A549 (cell line): ENCODE results near the gene ZNF138. TPM values are rescaled to one million over a fixed set of nuclear protein-coding genes. Genes with fewer than 3 reads are reported as not detected.

ENCODE experiments used
- ATAC-seq, 2 experiments: fragments of 200-7000 bp in 1 of 2; fragments of >200 bp in 1 of 2; cut with Nextera tagmentation in 1 of 2; cut with Tn5 transposase in 1 of 2; 3 replicates each; pipeline versions ENCODE4 v1.8.0 to v1.9.1; 2018 to 2020; ENCODE audit warnings: mild to moderate bottlenecking in 1 of 2, moderate library complexity in 1 of 2
- CTCF ChIA-PET: fragments of 300-600 bp; sonication (Branson Sonifier 250); formaldehyde crosslinking; extraction: SDS; loops from one replicate; lab custom pipeline; 2021; ENCODE audit warnings: antibody characterized with exemption, inconsistent platforms; lab: Yijun Ruan, JAX
- POLR2A ChIA-PET: fragments of 350-600 bp; formaldehyde crosslinking; extraction: SDS; loops from one replicate; lab custom pipeline; 2021; ENCODE audit warnings: antibody characterized with exemption, inconsistent platforms; lab: Yijun Ruan, JAX
- DNase-seq, 2 experiments: peaks; one replicate each; pipeline versions ENCODE4 v3.0.0 to v3.0.0-alpha.2; 2011 to 2016; ENCODE audit warnings: low read depth in 1 of 2, low spot score in 1 of 2
- FAIRE-seq: peaks from 2 replicates; lab custom pipeline; 2011; peaks lifted over from hg19 to GRCh38; lab: Jason Lieb, UNC
- H3K27ac ChIP-seq, 2 experiments: fragments of >200 bp; sonication (Bioruptor Twin); formaldehyde crosslinking; 3 replicates each; pipeline ENCODE4 v1.5.1; 2016 to 2017
- H3K4me1 ChIP-seq: fragments of >200 bp; sonication (Bioruptor Twin); formaldehyde crosslinking; 3 replicates; pipeline ENCODE4 v1.6.1; 2016
- H3K4me2 ChIP-seq: fragments of >200 bp; sonication (Bioruptor Twin); formaldehyde crosslinking; 3 replicates; pipeline ENCODE4 v1.6.1; 2016
- H3K4me3 ChIP-seq: fragments of >200 bp; sonication (Bioruptor Twin); formaldehyde crosslinking; 3 replicates; pipeline ENCODE4 v1.5.1; 2016
- H3K9me3 ChIP-seq: fragments of >200 bp; sonication (Bioruptor Twin); formaldehyde crosslinking; 3 replicates; pipeline ENCODE4 v1.6.1; 2016
- CBX8 ChIP-seq: fragments of 200-600 bp; sonication (generic); IDR thresholded peaks from 2 replicates; pipeline ENCODE4 v1.6.1; 2016
- CEBPB ChIP-seq, 2 experiments: fragments of >200 bp in 1 of 2; sonication (Bioruptor Twin) in 1 of 2; formaldehyde crosslinking in 1 of 2; IDR thresholded peaks; 2 replicates each; pipeline ENCODE4 v1.6.1; 2012 to 2016
- EHF ChIP-seq: fragments of 250-450 bp; sonication (Bioruptor Pico); IDR thresholded peaks from 2 replicates; pipeline ENCODE4 v1.5.0; 2020; ENCODE audit warnings: mild to moderate bottlenecking
- EHMT2 ChIP-seq: fragments of 200-600 bp; sonication (generic); IDR thresholded peaks from 2 replicates; pipeline ENCODE4 v1.6.1; 2016; ENCODE audit warnings: antibody characterized with exemption, low read depth, mild to moderate bottlenecking, moderate library complexity
- HDAC2 ChIP-seq: fragments of 200-600 bp; sonication (generic); IDR thresholded peaks from 2 replicates; pipeline ENCODE4 v1.6.1; 2016
- HOXA7 ChIP-seq: fragments of 250-450 bp; sonication (Bioruptor Pico); IDR thresholded peaks from 2 replicates; pipeline ENCODE4 v1.5.0; 2020; ENCODE audit warnings: mild to moderate bottlenecking, moderate library complexity
- JUNB ChIP-seq: fragments of >200 bp; sonication (Bioruptor Twin); formaldehyde crosslinking; IDR thresholded peaks from 2 replicates; pipeline ENCODE4 v1.6.1; 2016
- KDM1A ChIP-seq: fragments of 200-600 bp; sonication (generic); IDR thresholded peaks from 2 replicates; pipeline ENCODE4 v1.6.1; 2016; ENCODE audit warnings: low read depth, mild to moderate bottlenecking
- KDM5A ChIP-seq: fragments of 200-600 bp; sonication (generic); IDR thresholded peaks from 2 replicates; pipeline ENCODE4 v1.6.1; 2016; ENCODE audit warnings: antibody characterized with exemption, mild to moderate bottlenecking
- RARB ChIP-seq: fragments of 250-450 bp; sonication (Bioruptor Pico); IDR thresholded peaks from 2 replicates; pipeline ENCODE4 v1.8.0; 2021; ENCODE audit warnings: mild to moderate bottlenecking, moderate library complexity
- SREBF2 ChIP-seq: fragments of 450-650 bp; IDR thresholded peaks from 2 replicates; pipeline ENCODE4 v1.6.1; 2014; ENCODE audit warnings: mild to moderate bottlenecking, moderate library complexity
- TP53 ChIP-seq: fragments of 250-450 bp; sonication (Bioruptor Pico); IDR thresholded peaks from 2 replicates; pipeline ENCODE4 v1.5.0; 2021; ENCODE audit warnings: mild to moderate bottlenecking, moderate library complexity
- ZFP36 ChIP-seq: fragments of 450-650 bp; IDR thresholded peaks from 2 replicates; pipeline ENCODE4 v1.6.1; 2014; ENCODE audit warnings: borderline replicate concordance; ENCODE audit not compliant: partially characterized antibody
- WGBS: methylation state at CpG from one replicate; pipeline ENCODE4 v1.1.6; 2017; ENCODE audit errors: missing lambda C conversion rate; 5-methylcytosine and 5-hydroxymethylcytosine counted together
- polyA plus RNA-seq, 4 experiments: library from polyadenylated mRNA; depleted of rRNA in 3 of 4; stranded (reverse); fragments of >200 nt; fragmentation: RNase III in 1 of 4; extraction: RNeasy Plus Mini Kit Qiagen cat#74134 plus additional on column Dnase treatment in 1 of 4; gene quantifications; 2 replicates in 3 of 4; 3 replicates in 1 of 4; pipeline ENCODE4 v1.2.3, GENCODE V29; 2011 to 2017
- TF ChIP-seq, protein P1 (sequence below): fragments of 250-450 bp; sonication (Bioruptor Pico); IDR thresholded peaks from 2 replicates; pipeline ENCODE4 v1.5.0; 2021; ENCODE audit warnings: mild to moderate bottlenecking, moderate library complexity, borderline replicate concordance
- TF ChIP-seq, protein P2 (sequence below): fragments of >200 bp; sonication (Bioruptor Twin); formaldehyde crosslinking; IDR thresholded peaks from 2 replicates; pipeline ENCODE4 v1.6.1; 2016
- TF ChIP-seq, protein P3 (sequence below): fragments of 200-600 bp; sonication (generic); IDR thresholded peaks from 2 replicates; pipeline ENCODE4 v1.6.1; 2016; ENCODE audit warnings: antibody characterized with exemption, mild to moderate bottlenecking, moderate library complexity
- TF ChIP-seq, protein P4 (sequence below): fragments of 250-450 bp; sonication (Bioruptor Pico); IDR thresholded peaks from 2 replicates; pipeline ENCODE4 v1.5.0; 2020; ENCODE audit warnings: low read depth, mild to moderate bottlenecking, moderate library complexity
- TF ChIP-seq, protein P5 (sequence below): fragments of >200 bp; sonication (Bioruptor Twin); formaldehyde crosslinking; IDR thresholded peaks from 3 replicates; pipeline ENCODE4 v1.6.1; 2016

ZNF138 gene
- polyA plus RNA-seq, 2 of the 4 experiments (the other 2 are of a cell fraction) = 3.9 to 6.3 TPM

DNA sequence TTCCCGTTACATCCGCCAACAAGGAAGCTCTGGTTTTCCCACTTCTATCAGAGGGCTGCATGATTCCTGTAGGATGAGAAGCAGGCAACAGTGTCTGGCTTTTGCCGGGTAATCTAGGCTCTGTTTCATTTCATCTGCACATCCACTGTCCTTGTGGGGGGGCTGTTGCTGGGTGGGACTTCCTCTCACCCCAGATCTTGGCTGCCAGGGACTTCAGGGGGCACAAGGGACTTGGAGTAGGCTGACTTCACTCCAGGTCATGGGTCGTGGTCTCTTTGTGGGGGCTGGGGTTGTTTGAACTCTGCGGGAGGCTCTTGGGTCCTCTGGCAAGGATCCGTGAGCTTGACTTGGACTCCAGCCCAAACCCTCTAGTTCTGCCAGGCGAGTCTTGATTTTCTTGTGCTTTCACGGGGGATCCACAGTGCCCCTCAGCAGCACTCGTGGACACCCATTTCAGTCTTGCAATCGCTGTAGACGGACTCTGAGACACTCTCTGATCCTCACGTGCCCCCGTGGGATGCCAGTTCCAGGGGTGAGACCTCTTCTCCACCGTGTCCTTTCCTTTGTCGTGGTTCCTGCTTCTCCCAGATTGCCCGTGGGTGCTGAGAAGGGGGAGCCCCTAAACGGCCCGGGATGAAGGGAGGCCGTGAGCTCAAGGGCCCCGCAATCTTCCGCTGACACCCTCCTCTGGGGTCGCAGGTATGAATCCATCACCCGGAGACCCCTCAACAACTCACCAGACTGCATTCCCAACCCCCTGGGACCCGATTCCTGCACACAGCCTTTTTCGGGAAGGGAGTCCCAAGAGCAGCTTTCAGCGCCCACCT, 87.4 kb downstream of the ZNF138 start:
- no peak overlapping the region for H3K4me3 ChIP-seq
- peaks cover 44% of the 10 kb centered on the region; the same call in 2 of the 3 replicates for H3K9me3 ChIP-seq
- ChIA-PET POLR2A (no interaction called here), CTCF (no interaction called here)
- WGBS = 50% methylated on average over 21 of the region's 26 CpGs
- ATAC-seq = no peak
- H3K27ac ChIP-seq = no peak overlapping the region
- H3K4me2 ChIP-seq = no peak overlapping the region
- H3K4me1 ChIP-seq = no peaks in the 10 kb centered on the region
- TF ChIP-seq KDM1A = no peak
- no peak for TF ChIP-seq EHMT2
- no peak for TF ChIP-seq TP53 (CRISPR knock-in tag)
- TF ChIP-seq CEBPB (IDR thresholded peaks at IDR 0.05) = no peak
- no peak for TF ChIP-seq HDAC2
- TF ChIP-seq RARB (CRISPR knock-in tag) = no peak
- TF ChIP-seq, protein P1, sequence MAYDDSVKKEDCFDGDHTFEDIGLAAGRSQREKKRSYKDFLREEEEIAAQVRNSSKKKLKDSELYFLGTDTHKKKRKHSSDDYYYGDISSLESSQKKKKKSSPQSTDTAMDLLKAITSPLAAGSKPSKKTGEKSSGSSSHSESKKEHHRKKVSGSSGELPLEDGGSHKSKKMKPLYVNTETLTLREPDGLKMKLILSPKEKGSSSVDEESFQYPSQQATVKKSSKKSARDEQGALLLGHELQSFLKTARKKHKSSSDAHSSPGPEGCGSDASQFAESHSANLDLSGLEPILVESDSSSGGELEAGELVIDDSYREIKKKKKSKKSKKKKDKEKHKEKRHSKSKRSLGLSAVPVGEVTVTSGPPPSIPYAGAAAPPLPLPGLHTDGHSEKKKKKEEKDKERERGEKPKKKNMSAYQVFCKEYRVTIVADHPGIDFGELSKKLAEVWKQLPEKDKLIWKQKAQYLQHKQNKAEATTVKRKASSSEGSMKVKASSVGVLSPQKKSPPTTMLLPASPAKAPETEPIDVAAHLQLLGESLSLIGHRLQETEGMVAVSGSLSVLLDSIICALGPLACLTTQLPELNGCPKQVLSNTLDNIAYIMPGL (CRISPR knock-in tag) = no peak
- TF ChIP-seq, protein P2, sequence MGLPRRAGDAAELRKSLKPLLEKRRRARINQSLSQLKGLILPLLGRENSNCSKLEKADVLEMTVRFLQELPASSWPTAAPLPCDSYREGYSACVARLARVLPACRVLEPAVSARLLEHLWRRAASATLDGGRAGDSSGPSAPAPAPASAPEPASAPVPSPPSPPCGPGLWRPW = no peak
- TF ChIP-seq SREBF2 = no peak
- TF ChIP-seq ZFP36 = no peak
- TF ChIP-seq, protein P3, sequence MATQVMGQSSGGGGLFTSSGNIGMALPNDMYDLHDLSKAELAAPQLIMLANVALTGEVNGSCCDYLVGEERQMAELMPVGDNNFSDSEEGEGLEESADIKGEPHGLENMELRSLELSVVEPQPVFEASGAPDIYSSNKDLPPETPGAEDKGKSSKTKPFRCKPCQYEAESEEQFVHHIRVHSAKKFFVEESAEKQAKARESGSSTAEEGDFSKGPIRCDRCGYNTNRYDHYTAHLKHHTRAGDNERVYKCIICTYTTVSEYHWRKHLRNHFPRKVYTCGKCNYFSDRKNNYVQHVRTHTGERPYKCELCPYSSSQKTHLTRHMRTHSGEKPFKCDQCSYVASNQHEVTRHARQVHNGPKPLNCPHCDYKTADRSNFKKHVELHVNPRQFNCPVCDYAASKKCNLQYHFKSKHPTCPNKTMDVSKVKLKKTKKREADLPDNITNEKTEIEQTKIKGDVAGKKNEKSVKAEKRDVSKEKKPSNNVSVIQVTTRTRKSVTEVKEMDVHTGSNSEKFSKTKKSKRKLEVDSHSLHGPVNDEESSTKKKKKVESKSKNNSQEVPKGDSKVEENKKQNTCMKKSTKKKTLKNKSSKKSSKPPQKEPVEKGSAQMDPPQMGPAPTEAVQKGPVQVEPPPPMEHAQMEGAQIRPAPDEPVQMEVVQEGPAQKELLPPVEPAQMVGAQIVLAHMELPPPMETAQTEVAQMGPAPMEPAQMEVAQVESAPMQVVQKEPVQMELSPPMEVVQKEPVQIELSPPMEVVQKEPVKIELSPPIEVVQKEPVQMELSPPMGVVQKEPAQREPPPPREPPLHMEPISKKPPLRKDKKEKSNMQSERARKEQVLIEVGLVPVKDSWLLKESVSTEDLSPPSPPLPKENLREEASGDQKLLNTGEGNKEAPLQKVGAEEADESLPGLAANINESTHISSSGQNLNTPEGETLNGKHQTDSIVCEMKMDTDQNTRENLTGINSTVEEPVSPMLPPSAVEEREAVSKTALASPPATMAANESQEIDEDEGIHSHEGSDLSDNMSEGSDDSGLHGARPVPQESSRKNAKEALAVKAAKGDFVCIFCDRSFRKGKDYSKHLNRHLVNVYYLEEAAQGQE = no peak
- no peak for TF ChIP-seq JUNB
- TF ChIP-seq, protein P4, sequence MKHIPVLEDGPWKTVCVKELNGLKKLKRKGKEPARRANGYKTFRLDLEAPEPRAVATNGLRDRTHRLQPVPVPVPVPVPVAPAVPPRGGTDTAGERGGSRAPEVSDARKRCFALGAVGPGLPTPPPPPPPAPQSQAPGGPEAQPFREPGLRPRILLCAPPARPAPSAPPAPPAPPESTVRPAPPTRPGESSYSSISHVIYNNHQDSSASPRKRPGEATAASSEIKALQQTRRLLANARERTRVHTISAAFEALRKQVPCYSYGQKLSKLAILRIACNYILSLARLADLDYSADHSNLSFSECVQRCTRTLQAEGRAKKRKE (CRISPR knock-in tag) = no peak
- TF ChIP-seq, protein P5, sequence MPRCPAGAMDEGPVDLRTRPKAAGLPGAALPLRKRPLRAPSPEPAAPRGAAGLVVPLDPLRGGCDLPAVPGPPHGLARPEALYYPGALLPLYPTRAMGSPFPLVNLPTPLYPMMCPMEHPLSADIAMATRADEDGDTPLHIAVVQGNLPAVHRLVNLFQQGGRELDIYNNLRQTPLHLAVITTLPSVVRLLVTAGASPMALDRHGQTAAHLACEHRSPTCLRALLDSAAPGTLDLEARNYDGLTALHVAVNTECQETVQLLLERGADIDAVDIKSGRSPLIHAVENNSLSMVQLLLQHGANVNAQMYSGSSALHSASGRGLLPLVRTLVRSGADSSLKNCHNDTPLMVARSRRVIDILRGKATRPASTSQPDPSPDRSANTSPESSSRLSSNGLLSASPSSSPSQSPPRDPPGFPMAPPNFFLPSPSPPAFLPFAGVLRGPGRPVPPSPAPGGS = no peak
- TF ChIP-seq CBX8 = no peak
- no peak for TF ChIP-seq HOXA7
- TF ChIP-seq EHF = no peak
- no peak for TF ChIP-seq KDM5A
- no peak for DNase-seq
- FAIRE-seq = no peak
